ENCODE data around the gene ABCA5.
"Not testable (repeated sequence)": the region's sequence is repeated elsewhere in the genome, so short reads cannot be mapped to it uniquely, and the experiment has no call there.

The ABCA5 gene

DNA sequence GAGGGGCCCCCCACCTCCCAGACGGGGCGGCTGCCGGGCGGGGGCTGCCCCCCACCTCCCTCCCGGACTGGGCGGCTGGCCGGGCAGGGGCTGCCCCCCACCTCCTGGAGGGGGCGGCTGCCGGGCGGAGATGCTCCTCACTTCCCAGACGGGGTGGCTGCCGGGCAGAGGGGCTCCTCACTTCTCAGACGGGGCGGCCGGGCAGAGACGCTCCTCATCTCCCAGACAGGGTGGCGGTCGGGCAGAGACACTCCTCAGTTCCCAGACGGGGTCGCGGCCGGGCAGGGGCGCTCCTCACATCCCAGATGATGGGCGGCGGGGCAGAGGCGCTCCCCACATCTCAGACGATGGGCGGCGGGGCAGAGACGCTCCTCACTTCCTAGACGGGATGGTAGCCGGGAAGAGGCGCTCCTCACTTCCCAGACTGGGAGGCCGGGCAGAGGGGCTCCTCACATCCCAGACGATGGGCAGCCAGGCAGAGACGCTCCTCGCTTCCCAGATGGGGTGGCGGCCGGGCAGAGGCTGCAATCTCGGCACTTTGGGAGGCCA, 130.8 kb downstream of the ABCA5 start:
- not testable (repeated sequence) for DNase-seq
